Suprapubic skin (tissue), 4 donors: Measurements from ENCODE around the gene CCDC57. TPM values are rescaled to one million over a fixed set of nuclear protein-coding genes. Genes with fewer than 3 reads are reported as not detected.

Experiments used
- DNase-seq, 2 donors: peaks; one replicate each; pipeline ENCODE4 v3.0.0-alpha.2; 2019; ENCODE audit warnings: low spot score in 2 of 2
- H3K27ac ChIP-seq: fragments of 200-600 bp; sonication (generic); one replicate; pipeline ENCODE4 v1.5.1; 2019
- H3K27me3 ChIP-seq: fragments of 200-600 bp; sonication (generic); one replicate; pipeline ENCODE4 v1.5.1; 2019
- H3K36me3 ChIP-seq: fragments of 200-600 bp; sonication (generic); one replicate; pipeline ENCODE4 v1.5.1; 2019
- H3K4me1 ChIP-seq: fragments of 200-600 bp; sonication (generic); one replicate; pipeline ENCODE4 v1.5.1; 2019
- H3K4me3 ChIP-seq: fragments of 200-600 bp; sonication (generic); one replicate; pipeline ENCODE4 v1.5.1; 2019; ENCODE audit warnings: mild to moderate bottlenecking
- H3K9me3 ChIP-seq: fragments of 200-600 bp; sonication (generic); one replicate; pipeline ENCODE4 v1.5.1; 2019
- EP300 ChIP-seq: sonication (generic); formaldehyde crosslinking; IDR thresholded peaks from one replicate; pipeline ENCODE4 v1.6.1; 2017; ENCODE audit warnings: antibody characterized with exemption
- POLR2A ChIP-seq, 2 donors: fragments of 450-650 bp; IDR thresholded peaks; one replicate each; pipeline ENCODE4 v1.6.1; 2017; ENCODE audit warnings: antibody characterized with exemption in 2 of 2, mild to moderate bottlenecking in 2 of 2, moderate library complexity in 2 of 2
- POLR2AphosphoS5 ChIP-seq, 3 donors: sonication (generic); formaldehyde crosslinking; IDR thresholded peaks; one replicate each; pipeline ENCODE4 v1.6.1; 2017; ENCODE audit warnings: antibody characterized with exemption in 3 of 3
- WGBS: methylation state at CpG from one replicate; pipeline ENCODE4 v1.1.5; 2018; 5-methylcytosine and 5-hydroxymethylcytosine counted together
- total RNA-seq, 4 donors: library from RNA; depleted of rRNA; stranded (reverse); fragments of >200 nt; gene quantifications; one replicate each; pipeline ENCODE4 v1.1.0, GENCODE V29; 2016
- TF ChIP-seq, protein P1 (sequence below), 2 donors: fragments of 200-600 bp in 1 of 2; fragments of 450-650 bp in 1 of 2; sonication (generic) in 1 of 2; IDR thresholded peaks; one replicate each; pipeline ENCODE4 v1.5.1; 2016 to 2019; ENCODE audit warnings: antibody characterized with exemption in 2 of 2, mild to moderate bottlenecking in 1 of 2, moderate library complexity in 1 of 2

Gene CCDC57
- total RNA-seq, 4 donors from 2014 or later, result 16.1 to 29.8 (median 20.3) TPM

DNA sequence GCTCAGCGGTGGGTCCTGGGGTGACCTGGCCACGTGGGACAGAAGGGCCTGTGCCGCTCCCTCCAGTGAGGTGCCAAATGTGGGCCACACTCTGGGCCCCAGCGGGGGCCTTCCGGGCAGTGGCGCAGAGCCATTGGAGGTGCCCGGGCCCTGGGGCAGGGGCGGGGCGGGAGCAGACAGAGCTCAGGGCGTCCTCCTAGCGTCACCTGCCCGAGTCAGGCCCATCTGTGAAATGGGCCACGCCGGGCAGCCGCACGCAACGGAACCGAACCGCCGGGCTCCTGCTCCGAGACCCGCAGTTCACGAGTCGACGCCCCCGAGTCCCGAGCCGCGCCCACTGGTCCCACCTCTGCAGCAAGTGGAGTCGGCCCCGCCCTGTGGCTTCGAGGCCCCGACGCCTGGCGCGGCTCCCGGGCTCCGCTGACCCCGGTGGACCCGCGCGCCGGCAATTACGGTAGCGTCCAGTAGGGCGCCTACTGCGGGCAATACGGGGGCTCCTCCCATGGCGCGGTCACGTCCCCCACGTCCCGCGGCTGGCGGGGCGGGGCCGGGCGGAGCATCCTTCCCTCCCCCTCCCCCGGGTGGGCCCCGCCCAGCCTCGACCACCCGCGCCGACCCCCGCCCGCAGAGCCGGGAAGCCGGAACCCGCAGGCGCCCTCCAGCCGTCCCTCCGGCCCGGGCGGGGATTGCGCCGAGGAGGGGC, 18.1 kb upstream of the CCDC57 start:
- Histone ChIP-seq H3K27me3 (peaks cover 26% of the 10 kb centered on the region), H3K4me3 (peak overlapping the region; percentile 61), H3K9me3 (no peaks in the 10 kb centered on the region), H3K36me3 (no peaks in the 10 kb centered on the region), H3K4me1 (peaks cover 59% of the 10 kb centered on the region), H3K27ac (peak overlapping the region; percentile 78)
- peak; percentile 88 to 93 for DNase-seq
- WGBS, result 0% methylated on average over 1 of the region's 76 CpGs
- no peak for TF ChIP-seq POLR2AphosphoS5 (IDR thresholded peaks at IDR 0.05)
- TF ChIP-seq EP300, result no peak
- TF ChIP-seq, protein P1, sequence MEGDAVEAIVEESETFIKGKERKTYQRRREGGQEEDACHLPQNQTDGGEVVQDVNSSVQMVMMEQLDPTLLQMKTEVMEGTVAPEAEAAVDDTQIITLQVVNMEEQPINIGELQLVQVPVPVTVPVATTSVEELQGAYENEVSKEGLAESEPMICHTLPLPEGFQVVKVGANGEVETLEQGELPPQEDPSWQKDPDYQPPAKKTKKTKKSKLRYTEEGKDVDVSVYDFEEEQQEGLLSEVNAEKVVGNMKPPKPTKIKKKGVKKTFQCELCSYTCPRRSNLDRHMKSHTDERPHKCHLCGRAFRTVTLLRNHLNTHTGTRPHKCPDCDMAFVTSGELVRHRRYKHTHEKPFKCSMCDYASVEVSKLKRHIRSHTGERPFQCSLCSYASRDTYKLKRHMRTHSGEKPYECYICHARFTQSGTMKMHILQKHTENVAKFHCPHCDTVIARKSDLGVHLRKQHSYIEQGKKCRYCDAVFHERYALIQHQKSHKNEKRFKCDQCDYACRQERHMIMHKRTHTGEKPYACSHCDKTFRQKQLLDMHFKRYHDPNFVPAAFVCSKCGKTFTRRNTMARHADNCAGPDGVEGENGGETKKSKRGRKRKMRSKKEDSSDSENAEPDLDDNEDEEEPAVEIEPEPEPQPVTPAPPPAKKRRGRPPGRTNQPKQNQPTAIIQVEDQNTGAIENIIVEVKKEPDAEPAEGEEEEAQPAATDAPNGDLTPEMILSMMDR (IDR thresholded peaks at IDR 0.05), result peak; percentile 40 to 60
- peak in 1 of 2 donors; percentile 7 for TF ChIP-seq POLR2A (IDR thresholded peaks at IDR 0.05)

DNA sequence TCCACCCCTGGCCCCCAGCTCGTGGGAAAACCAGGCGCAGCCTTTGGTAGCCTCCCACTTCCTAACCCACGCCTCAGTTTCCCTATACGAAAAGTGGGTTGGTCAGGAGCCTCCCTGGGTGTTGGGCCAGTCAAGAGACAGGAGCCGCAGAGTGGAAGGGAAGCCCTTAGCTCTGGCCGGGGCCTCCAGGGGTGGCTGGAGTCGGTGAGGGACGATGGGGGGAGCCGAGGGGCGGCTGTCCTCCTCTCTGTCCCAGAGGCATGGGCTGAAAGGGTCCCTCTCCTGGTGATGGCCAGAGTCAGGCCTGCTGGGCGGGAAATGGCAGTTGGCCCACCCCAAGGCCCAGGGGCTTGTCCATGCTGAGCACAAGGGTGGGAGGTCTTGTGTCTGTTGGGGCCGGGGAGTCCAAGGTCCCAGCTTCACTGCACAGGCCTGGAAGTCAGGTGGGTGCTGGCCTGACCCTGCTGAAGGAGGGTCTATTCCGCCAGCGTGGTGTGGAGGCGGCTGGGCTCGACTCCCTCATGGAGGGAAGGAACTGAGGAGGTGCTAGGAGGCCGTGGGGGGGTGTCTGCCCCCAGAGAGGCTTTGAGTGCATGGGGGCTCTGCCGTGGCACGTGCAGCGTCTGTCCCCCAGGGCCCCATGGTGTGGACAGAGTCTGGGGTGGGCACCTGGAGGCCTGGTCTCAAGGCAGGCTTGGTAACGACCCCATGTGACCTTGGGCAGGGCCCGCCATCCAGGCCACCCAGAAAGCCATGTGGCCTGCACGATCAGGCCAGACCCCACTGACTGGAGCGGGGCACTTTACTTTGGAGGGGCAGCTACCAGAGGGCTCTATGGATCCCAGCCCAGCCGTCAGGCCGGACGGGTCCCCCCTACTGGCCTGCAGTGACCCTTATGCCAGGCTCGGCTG, 17.3 kb upstream of the CCDC57 start:
- peaks cover 53% of the 10 kb centered on the region for H3K4me1 ChIP-seq
- H3K36me3 ChIP-seq, result no peaks in the 10 kb centered on the region
- H3K9me3 ChIP-seq, result no peaks in the 10 kb centered on the region
- H3K27me3 ChIP-seq, result peaks cover 26% of the 10 kb centered on the region
- peak overlapping the region; percentile 61 for H3K4me3 ChIP-seq
- H3K27ac ChIP-seq, result peak overlapping the region; percentile 80
- peak in 1 of 2 donors; percentile 70 for DNase-seq
- TF ChIP-seq POLR2AphosphoS5 (IDR thresholded peaks at IDR 0.05) (no peak), EP300 (no peak), POLR2A (IDR thresholded peaks at IDR 0.05) (no peak)
- TF ChIP-seq, protein P1 (IDR thresholded peaks at IDR 0.05), result no peak
- WGBS, result 60% methylated on average over 14 of the region's 28 CpGs

DNA sequence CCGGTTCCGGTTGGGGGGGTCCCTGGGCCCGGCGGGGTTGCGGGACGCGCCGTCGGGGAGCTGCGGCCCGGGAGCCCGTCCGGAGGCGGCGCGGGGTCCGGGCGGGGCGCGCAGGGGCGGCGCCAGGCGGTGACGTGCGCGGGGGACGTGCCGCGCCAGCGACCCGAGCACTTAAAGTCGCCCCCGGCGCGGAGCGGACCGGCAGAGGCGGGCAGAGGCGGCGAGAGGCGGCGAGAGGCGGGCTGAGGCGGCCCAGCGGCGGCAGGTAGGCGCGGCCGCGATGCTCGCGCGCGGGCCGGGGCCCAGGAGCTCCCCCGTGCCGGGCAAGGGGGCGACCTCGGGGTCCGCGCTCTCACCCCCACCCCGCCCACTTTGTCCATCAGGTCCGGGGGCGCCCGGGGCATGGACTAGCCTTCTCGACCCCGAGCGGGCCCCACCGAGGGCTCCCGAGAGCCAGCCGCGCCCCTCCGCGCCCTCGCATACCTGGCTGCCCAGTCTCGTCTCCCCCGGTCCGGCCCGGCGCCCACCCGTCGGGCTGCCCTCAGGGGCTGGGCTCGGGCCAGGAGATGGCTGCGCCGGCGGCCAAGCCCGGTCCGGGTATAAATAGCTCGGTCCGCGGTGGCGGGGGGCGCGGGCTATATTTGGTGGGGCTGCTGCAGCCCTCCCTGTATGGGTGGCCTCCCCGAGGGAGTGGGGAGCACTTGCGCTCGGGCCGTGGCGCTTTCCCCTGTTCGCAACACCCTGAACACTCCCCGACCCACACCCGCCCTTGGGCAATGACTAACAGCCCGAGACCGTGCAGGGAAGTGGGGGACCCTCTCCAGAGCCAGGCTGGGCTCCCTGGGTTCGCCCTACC, 16.4 kb upstream of the CCDC57 start, which contains the start of gene SLC16A3:
TSS of gene SLC16A3 (plus strand) at position 201 of the 856 bp plus-strand sequence. CDS start 6,967 bp downstream, outside the sequence.
- Histone ChIP-seq H3K4me1 (peaks cover 47% of the 10 kb centered on the region), H3K27ac (peak within 1 kb of the TSS; percentile 80), H3K9me3 (no peaks in the 10 kb centered on the region), H3K27me3 (peaks cover 26% of the 10 kb centered on the region), H3K4me3 (peak within 1 kb of the TSS; percentile 61), H3K36me3 (no peaks in the 10 kb centered on the region)
- TF ChIP-seq EP300, result no peak
- TF ChIP-seq POLR2A (IDR thresholded peaks at IDR 0.05), result peak in 1 of 2 donors; percentile 90
- no CpG with 5 or more reads among the region's 105 CpGs for WGBS
- peak in 1 of 2 donors; percentile 78 for DNase-seq

DNA sequence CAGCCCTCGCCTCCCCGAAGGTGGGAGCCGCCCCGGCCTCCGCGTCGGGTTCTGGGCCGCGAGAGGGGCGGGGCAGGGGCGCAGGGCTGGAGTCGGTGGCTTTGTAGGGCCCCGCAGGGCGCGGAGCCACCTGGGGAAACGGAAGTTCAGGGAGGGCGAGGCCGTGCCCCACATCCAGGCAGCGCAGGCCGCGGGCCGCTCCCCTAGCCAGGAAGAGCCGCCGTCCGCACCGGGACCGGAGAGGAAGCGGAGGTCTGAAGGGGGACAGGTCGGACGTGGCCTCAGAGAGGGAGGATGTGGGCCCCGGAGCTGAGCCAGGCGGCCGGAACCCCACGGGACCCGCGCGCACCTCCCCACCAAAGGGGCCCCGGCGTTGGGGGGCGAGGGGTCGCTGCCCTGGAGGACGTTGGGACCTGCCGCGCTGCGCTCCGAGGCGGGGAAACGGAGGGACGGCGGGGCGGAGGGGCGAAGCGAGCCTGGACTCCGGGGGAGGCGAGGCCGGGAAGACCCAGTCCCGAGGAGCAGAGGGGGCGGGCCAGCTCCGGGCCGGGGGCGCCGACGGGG, 15.7 kb upstream of the CCDC57 start:
- peak overlapping the region; percentile 80 for H3K27ac ChIP-seq
- peaks cover 26% of the 10 kb centered on the region for H3K27me3 ChIP-seq
- DNase-seq, result no peak
- 40% methylated on average over 32 of the region's 63 CpGs for WGBS
- H3K9me3 ChIP-seq, result no peaks in the 10 kb centered on the region
- TF ChIP-seq EP300, result no peak
- TF ChIP-seq POLR2A (IDR thresholded peaks at IDR 0.05), result no peak
- TF ChIP-seq, protein P1 (IDR thresholded peaks at IDR 0.05), result no peak
- TF ChIP-seq POLR2AphosphoS5 (IDR thresholded peaks at IDR 0.05), result no peak
- no peaks in the 10 kb centered on the region for H3K36me3 ChIP-seq
- H3K4me3 ChIP-seq, result peak overlapping the region; percentile 61
- H3K4me1 ChIP-seq, result peaks cover 47% of the 10 kb centered on the region
